ES-I3 (cell line): ENCODE data around the gene TRMT44.

Experiments used
- H3K36me3 ChIP-seq: 2 replicates; pipeline ENCODE4 v1.6.1; 2013; ENCODE audit warnings: mild to moderate bottlenecking, low read length, control low read depth, moderate library complexity; ENCODE audit not compliant: insufficient read depth
- H3K4me1 ChIP-seq: 2 replicates; pipeline ENCODE4 v1.6.1; 2013; ENCODE audit warnings: mild to moderate bottlenecking, control low read depth, low read length; ENCODE audit not compliant: insufficient read depth
- H3K9ac ChIP-seq: 2 replicates; pipeline ENCODE4 v1.6.1; 2013; ENCODE audit warnings: low read depth, mild to moderate bottlenecking, low read length, moderate library complexity
- H3K9me3 ChIP-seq: 2 replicates; pipeline ENCODE4 v1.6.1; 2013; ENCODE audit warnings: mild to moderate bottlenecking, low read length, moderate library complexity; ENCODE audit not compliant: control insufficient read depth, insufficient read depth

TRMT44 gene

DNA sequence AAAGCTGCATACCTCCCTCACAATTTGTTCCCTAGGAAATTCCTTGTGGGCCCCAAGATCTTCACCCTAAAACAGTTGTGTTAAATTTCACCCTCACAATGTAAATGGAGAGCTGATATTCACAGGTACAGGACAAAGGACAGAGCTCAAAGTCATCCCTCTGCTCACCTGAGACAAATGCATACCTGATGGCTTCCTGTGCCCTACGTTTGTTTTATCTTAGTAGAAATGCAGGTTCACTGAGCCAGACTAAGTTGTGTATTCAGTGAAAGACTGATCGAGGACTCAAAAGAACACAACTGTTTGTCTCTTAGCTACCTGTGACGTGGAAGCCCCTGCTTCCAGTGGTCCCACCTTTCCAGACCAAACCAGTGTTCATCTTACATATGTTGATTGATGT, 53.6 kb downstream of the TRMT44 start:
- H3K9me3 ChIP-seq, result peaks cover 1% of the 10 kb centered on the region; the same call in 1 of the 2 replicates

DNA sequence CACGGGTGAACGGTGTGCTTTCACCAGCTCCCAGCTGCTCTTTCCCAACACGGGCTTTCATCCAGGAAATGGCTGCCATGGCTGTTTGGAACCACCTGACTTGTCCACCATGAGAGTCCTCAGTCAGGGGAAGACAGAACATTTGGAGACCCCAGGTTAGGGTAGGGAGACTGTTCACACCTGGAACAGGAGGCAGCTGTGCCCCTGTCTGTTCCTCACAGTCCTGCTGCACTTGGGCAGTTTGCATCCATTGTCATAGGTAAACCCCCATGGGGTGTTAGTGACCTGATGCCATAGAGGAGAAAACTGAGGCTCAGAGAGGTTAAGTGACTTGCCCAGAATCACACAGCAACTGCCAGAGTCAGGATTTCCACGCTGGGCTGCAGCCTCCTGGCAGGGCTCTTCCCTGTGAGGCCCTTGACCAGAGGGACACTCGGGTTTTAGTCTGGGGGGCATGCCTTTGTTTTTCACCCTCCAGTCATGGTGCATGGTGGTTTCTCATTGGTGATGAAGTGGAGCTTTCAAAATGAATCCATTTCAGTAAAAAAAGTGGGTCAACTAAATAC, 54.5 kb downstream of the TRMT44 start:
- Histone ChIP-seq H3K9ac (no peak overlapping the region), H3K36me3 (no peaks in the 10 kb centered on the region), H3K9me3 (no peaks in the 10 kb centered on the region), H3K4me1 (peaks cover 21% of the 10 kb centered on the region; the same call in 1 of the 2 replicates)

More for the DNA sequence above, 53.6 kb downstream of the TRMT44 start:
- H3K36me3 ChIP-seq, result no peaks in the 10 kb centered on the region; the same call in 1 of the 2 replicates
- no peak overlapping the region for H3K9ac ChIP-seq
- peaks cover 21% of the 10 kb centered on the region; the same call in 1 of the 2 replicates for H3K4me1 ChIP-seq

DNA sequence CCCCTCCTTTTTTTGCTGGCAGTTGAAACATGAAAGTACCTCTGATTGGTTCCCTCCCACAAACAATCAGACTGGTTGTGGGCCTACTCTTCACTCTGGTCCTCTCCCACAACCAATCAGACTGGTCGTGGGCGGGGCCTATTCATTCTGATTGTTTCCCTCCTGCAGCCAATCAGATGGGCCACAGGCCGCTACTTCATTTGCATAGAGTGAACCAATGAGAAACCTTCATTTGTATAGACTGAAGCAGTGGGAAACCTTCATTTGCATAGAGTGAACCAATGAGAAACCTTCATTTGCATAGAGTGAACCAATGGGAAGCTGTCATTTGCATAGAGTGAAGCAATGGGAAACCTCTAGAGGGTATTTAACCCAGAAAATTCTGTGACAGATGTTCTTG, 55.2 kb downstream of the TRMT44 start:
- Histone ChIP-seq H3K9ac (no peak overlapping the region), H3K4me1 (peaks cover 21% of the 10 kb centered on the region; the same call in 1 of the 2 replicates), H3K36me3 (no peaks in the 10 kb centered on the region), H3K9me3 (no peaks in the 10 kb centered on the region)

DNA sequence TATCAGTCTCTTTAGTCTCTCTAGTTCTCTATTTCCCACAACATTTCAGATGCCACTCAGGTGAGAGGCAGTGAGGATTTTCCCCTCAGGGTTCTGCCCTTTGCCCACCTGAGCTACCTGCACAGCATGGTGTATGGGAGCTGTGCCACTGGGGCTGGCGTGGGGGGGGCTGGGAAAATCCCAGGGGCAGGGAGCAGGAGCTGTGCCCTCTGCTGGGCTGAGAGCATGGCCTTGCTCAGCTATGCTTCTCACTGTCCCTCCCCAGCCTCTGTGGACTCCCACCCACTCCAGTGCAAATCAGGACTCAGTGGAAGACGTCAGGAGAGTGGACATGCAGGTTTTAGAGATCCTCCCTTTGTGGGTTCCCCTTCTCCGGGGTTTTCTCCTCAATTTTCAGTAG, 57.2 kb downstream of the TRMT44 start:
- Histone ChIP-seq H3K9me3 (no peaks in the 10 kb centered on the region), H3K9ac (no peak overlapping the region), H3K4me1 (peaks cover 21% of the 10 kb centered on the region; the same call in 1 of the 2 replicates), H3K36me3 (no peaks in the 10 kb centered on the region)

DNA sequence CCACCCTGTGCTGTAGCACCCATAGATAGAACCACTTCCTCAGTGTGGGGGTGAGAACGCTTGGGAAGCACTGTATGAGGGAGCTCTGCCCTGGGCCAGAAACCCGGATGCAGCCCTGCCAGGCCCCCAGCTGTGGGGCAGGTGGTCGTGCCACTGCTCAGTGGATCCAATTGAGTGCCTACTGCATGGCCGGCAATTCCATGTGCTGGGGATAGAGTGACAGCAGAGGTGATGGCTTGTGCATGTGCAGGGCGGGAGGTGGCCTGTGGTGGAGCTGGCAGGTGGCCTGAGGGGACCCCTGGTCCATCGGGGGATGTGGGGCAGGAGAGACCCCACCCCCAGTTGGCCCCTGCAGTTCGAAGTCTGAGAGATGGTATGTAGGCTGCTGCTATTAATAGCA, 60.4 kb downstream of the TRMT44 start:
- Histone ChIP-seq H3K36me3 (no peaks in the 10 kb centered on the region), H3K4me1 (no peaks in the 10 kb centered on the region; the same call in 1 of the 2 replicates), H3K9ac (no peak overlapping the region), H3K9me3 (no peaks in the 10 kb centered on the region)

DNA sequence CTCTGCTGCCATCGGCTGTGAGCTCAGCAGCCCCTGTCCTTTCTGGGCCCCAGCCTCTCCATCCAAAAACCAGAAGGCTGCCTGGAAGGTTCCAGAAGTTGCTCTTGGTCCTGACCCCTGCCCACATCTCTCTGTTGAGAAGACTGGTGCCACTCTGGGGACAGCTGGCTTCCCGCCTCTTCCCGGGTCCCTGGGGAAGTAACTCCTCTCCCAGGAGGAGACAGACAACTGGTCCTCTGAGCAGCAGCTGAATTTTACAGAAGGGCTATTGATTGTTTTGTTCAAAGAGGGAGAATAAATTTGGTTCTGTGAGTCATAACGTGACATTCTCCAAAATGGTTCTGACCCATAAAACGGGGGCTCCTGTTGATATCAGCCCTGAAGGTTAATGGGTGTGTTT, 61.2 kb downstream of the TRMT44 start:
- no peak overlapping the region for H3K9ac ChIP-seq
- no peaks in the 10 kb centered on the region for H3K9me3 ChIP-seq
- no peaks in the 10 kb centered on the region for H3K36me3 ChIP-seq
- H3K4me1 ChIP-seq, result peaks cover 5% of the 10 kb centered on the region; the same call in 1 of the 2 replicates

DNA sequence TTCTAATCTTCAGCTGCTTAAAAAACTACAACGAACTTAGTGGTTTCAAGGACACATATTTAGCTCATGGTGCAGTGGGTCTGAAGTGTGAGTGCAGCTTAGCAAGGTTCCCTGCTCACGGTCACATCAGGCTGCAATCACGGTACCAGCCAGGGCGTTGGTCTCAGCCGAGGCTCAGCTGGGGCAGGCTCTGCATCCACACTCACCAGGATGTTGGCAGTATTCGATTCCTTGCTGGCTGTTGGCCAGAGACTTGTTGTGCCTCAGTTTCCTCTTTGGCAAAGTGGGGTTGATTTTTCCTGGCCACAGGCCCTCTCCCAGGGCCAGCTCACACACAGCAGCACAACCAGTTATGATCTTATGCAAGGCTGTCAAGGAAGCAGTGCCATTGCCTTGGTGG, 61.8 kb downstream of the TRMT44 start:
- Histone ChIP-seq H3K36me3 (no peaks in the 10 kb centered on the region), H3K9ac (no peak overlapping the region), H3K9me3 (no peaks in the 10 kb centered on the region), H3K4me1 (peaks cover 11% of the 10 kb centered on the region; the same call in 1 of the 2 replicates)

DNA sequence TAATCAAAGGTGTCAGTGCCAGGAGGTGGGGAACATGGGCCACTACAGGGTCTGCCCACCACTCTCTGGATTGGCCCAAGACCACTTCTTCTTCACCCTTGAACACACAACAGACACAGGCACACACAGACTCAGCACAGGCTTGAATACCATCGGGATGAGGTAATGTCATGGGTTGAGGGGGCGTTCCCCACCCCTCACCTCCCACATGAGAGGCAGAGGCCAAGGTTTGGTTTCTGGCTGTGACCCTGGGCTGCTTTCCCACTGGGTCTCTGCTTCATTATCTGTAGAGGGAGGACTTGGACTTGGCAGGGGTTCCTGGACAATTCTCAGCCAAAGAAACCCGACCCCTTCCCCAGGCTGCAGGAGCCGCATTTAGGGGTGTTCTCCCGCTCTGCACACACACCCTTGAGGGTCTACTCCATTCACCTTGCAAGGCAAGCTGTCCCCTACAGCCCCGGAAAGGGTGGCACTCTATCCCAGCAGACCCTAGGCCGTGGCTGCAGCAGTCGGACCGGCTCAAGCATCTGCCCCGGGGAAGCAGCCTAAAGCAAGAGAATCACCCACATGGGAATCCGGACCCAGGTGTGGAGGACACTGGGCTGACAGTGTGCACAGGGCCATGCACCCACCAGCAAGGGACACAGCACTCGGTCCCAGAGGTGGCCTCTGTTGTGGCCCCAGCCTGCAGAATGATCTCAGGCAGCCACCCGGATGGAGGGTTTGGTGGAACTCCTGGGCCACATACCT, 62.4 kb downstream of the TRMT44 start:
- H3K9ac ChIP-seq, result no peak overlapping the region
- no peaks in the 10 kb centered on the region for H3K36me3 ChIP-seq
- no peaks in the 10 kb centered on the region for H3K9me3 ChIP-seq
- H3K4me1 ChIP-seq, result peaks cover 12% of the 10 kb centered on the region; the same call in 1 of the 2 replicates

DNA sequence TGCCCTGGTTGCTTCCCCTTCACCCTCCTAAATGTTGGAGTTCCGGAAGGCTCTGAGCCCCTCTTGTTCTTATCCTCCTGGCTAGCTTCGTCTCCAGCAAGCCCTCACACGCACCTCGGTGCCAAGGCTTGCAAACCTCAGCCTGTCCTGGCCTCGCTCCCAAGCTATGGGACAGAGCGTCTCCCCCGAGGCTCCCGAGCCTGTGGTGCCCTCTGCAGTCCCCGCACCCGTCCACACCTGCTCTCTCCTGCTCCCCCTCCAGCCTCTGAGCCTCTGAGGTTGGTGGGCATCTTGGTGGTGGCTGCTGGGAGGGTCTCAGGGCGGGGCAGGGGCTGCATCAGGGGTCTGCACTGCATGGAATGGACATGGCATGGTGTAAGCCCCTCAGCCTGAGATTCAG, 63.2 kb downstream of the TRMT44 start:
- Histone ChIP-seq H3K9me3 (no peaks in the 10 kb centered on the region), H3K4me1 (peaks cover 12% of the 10 kb centered on the region; the same call in 1 of the 2 replicates), H3K9ac (no peak overlapping the region), H3K36me3 (no peaks in the 10 kb centered on the region)

DNA sequence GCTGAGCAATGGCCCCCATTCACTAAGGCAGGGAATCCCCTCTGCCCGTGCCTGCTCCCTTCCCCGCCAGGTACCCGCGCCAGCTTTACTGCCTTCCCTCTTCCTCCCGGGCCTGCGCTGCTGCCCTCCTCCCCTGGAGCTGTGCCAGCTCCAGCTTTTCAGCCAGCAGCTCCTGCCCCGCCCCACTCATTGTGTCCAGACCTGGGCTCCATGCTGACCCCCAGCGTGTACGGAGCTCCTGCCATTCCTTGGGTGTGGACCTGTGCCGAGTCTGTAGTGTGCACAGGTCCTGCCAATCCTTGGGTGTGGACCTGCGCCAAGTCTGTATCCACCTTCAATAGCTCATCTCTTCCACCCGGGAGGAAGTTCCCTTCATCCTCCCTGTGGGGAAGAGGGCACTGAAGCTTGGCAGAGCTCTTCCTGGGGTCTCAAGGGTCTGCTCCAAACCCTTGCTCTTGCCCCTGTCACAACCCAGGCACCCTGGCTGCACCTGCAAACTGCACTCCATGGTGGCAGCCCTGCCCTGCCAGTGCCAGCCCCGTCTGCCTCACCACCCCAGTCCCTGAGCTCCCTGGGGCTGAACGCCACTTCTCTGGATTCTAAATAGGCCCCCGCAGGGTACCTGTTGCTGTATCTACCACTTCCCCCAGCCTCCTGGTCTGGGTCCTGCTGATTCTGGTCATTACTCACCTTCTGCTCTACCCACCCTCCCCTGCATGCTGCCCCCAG, 63.9 kb downstream of the TRMT44 start:
- peaks cover 12% of the 10 kb centered on the region; the same call in 1 of the 2 replicates for H3K4me1 ChIP-seq
- no peak overlapping the region for H3K9ac ChIP-seq
- H3K9me3 ChIP-seq, result no peaks in the 10 kb centered on the region
- H3K36me3 ChIP-seq, result no peaks in the 10 kb centered on the region

DNA sequence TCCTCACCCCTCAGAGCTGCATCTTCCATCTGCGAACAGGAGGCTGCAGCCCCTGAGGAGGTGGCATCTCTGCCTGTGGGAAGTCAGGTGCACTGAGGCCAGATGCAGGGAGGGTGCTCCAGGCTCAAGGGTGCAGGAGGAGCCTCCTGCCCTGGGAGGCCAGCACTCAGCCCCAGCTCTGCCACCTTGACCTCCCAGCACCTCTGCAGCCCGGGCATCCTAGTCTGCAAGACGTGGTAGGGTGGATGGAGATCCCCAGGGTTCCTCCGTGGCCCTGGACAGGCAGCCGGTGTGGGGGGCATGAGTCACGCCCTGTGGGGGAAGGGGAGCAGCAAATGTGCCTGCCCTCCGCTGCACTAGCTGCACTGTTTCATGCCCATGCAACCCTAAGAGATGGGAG, 64.7 kb downstream of the TRMT44 start:
- peaks cover 12% of the 10 kb centered on the region; the same call in 1 of the 2 replicates for H3K4me1 ChIP-seq
- no peaks in the 10 kb centered on the region for H3K9me3 ChIP-seq
- H3K36me3 ChIP-seq, result no peaks in the 10 kb centered on the region
- H3K9ac ChIP-seq, result no peak overlapping the region

DNA sequence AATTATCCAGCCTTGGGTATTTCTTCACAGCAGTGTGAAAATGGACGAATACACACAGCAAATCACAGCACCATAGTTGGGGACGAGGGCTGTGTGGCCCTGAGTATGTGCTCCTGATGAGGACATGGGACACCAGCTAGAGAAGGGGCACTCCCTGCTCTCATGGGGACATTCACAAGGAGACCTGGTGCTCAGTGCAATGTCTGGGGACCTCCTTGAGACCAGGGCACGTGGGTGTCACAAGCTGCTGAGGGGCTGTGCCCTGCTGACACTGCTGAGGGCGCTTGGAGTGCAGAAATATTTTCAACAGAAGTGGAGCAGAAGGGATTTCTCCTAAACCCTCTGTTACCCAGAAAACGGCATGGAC, 65.4 kb downstream of the TRMT44 start:
- no peaks in the 10 kb centered on the region for H3K9me3 ChIP-seq
- no peak overlapping the region for H3K9ac ChIP-seq
- H3K36me3 ChIP-seq, result no peaks in the 10 kb centered on the region
- peaks cover 12% of the 10 kb centered on the region; the same call in 1 of the 2 replicates for H3K4me1 ChIP-seq

DNA sequence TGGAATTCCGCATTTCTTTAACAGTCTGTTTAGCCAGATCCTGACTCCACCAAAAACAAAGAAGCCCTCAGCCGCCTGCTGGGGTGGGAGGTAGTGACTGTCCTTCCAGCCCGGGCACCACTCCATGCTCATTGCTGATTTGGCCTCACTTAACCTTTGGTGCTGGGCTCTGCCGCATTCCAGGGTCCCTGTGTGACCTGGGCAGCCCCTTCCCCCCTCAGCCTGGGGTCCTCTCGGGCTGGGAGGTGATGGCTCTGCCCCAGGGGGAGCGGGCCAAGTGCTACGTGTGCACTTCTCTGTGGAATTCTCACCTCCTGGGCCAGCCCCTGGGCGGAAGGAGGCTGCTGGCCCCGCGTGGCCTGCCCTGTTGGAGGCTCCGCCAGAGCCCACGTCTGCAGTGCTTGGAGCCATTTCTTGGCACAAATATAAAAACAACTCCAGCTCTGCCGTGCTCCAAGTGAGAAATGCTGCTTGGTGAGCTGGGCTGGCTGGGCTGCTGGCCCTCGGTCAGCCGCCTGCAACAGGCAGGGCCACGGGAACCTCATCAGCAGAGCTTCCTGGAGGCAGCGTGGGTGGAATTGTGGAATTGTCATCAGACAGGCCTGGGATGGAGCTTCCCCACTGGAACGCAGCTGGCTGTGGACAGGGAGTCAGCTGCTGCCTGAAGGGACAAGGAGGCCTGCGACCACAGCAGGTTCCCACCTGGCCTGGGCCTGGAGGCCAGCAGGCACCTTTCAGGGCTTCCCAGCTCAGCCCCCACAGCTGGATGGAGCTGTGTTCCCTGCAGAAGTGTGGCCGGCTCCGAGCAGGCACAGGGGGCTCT, 66.0 kb downstream of the TRMT44 start:
- no peaks in the 10 kb centered on the region for H3K36me3 ChIP-seq
- H3K9ac ChIP-seq, result no peak overlapping the region
- no peaks in the 10 kb centered on the region for H3K9me3 ChIP-seq
- H3K4me1 ChIP-seq, result peaks cover 12% of the 10 kb centered on the region; the same call in 1 of the 2 replicates

DNA sequence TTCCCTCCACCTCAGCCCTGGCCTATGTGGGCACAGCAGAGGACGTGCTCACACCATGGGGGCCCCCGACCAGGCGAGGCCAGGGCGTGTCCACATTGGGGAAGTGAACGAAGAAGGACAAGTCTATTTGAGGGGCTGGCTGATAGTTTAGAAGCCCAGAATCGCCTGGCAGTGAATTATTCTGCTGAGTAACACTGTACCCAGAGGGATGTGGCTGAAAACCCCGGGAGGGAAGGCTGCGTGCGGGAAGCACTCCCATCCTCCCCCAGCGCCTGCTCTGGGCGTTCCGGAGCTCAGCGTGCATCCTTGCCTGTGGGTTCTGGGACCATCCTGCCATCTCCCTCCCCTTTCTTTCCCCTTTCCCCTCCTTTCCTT, 66.6 kb downstream of the TRMT44 start:
- no peak overlapping the region for H3K9ac ChIP-seq
- H3K9me3 ChIP-seq, result no peaks in the 10 kb centered on the region
- peaks cover 12% of the 10 kb centered on the region; the same call in 1 of the 2 replicates for H3K4me1 ChIP-seq
- H3K36me3 ChIP-seq, result no peaks in the 10 kb centered on the region
